SHP77 treated with DMSO at 0.1 percent for 48 hours (cell line): ENCODE measurements around the gene MRGPRF.
"Not testable (repeated sequence)": the region's sequence is repeated elsewhere in the genome, so short reads cannot be mapped to it uniquely, and the experiment has no call there.

Experiments
- DNase-seq: peaks from one replicate; lab custom pipeline; 2025; lab: John Stamatoyannopoulos, UW

The MRGPRF gene

GRCh38 chr11:68987211-68987610 lies 25.8 kb downstream of the MRGPRF start:
- DNase-seq: no peak

DNA sequence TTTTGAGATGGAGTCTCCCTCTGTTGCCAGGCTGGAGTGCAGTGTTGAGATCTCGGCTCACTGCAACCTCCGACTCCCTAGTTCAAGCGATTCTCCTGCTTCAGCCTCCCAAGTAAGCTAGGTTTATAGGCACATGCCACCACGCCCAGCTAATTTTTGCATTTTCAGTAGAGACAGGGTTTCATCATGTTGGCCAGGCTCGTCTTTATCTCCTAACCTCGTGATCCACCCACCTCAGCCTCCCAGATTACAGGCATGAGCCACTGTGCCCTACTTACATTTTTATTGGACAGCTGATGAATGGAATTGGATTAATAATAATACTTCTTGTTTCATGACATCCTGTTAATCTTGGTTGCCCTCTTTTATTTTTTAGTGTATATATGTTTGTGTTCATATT lies 29.2 kb downstream of the MRGPRF start:
- no peak for DNase-seq

GRCh38 chr11:68982134-68982533 lies 30.9 kb downstream of the MRGPRF start:
- no peak for DNase-seq

DNA sequence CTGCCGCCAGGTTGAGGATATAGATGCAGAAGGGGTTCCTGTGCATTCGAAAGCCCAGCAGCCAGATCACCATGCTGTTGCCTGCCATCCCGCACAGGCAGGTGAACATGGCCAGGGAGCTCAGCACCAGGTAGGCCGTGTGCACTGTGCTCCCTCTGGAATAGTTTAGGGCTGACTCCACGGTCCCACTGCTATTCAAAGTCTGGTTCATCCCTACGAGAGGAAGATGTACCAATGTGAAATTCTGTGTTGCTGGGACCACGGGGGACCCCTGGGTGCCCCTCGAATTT lies 32.3 kb downstream of the MRGPRF start, which contains the start of gene MRGPRD:
Gene MRGPRD, minus strand, starts transcription at position 211 of the 290 bp plus-strand sequence. Its CDS starts 0 bp downstream, at position 211.
- DNase-seq: no peak

DNA sequence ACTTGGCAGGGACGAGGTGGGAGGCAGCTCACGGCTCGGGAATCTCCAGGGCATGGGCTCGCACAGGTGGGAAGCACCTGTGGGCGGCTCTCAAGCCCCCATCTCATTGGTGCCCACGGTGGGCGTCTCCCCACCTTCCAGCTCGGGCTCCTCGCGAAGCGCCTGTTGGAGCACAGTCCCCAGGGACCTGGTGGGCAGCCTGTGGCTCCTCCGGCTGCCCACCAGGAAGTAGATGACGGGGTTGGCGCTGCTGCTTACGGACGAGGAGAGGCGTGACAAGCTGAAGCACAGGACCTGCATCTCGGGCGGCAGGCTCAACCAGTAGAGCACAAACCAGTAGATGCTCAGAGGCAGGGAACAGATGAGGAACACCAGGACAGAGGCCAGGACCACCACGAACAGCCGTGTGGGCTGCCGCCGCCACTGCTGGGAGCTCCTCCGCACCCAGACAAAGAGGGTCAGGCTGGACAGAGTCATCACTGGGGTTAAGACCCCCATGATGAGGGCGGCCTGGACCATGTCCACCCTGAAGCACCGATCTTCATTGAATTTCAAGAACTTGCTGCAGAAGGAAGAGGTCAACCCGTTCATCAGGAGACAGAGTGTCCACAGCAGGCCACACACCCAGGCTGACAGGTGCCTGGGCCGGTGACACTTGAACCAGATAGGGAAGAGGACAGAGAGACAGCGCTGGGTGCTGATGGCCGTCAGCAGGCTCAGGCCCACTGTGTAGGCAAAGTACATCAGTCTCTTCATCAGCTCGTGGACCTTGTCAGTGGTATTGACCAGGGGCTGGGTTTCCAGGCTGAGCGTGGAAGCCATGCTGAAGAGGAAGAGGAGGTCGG lies 32.9 kb downstream of the MRGPRF start:
- DNase-seq: no peak

GRCh38 chr11:68978931-68979594 lies 34.0 kb downstream of the MRGPRF start:
- no peak for DNase-seq

GRCh38 chr11:68978626-68978930 lies 34.5 kb downstream of the MRGPRF start:
- no peak for DNase-seq

- DNase-seq: no peak
These were observed 35.0 kb downstream of the MRGPRF start for GRCh38 chr11:68977781-68978625.

DNA sequence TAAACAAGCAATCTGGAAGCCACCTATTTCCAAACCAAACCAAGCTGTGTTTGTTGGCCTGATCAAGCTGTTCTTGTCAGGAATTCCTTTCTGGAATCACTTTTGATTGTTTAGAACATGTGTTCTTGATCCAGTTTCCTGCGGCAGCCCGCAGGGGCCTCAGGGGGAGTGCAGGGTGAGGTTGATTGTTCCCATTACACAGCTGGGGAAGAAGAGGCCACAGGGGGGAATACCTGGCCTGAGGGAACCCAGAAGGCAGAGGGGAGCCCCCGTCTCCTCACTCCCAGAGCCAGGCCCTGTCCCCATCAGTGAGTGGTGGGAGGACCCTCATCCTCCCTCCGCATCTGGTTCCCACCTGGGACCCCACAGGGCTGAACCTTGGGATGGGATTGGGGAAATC lies 36.5 kb downstream of the MRGPRF start:
- no peak for DNase-seq

GRCh38 chr11:68976095-68976494 lies 37.0 kb downstream of the MRGPRF start:
- no peak for DNase-seq

- DNase-seq: no peak
These were observed 38.4 kb downstream of the MRGPRF start for GRCh38 chr11:68974421-68975194.

DNA sequence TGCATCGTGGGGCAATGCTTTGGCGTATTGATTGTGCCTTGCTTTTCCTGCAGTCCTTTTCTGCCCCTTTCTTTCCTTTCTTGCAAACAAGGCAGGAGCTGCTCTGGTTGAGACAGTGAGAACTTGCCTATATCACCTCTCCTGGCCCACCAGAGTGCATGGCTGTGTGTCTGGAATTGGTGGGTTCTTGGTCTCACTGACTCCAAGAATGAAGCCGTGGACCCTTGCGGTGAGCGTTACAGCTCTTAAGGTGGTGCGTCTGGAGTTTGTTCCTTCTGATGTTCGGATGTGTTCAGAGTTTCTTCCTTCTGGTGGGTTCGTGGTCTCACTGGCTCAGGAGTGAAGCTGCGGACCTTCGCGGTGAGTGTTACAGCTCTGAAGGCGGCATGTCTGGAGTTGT lies 39.3 kb downstream of the MRGPRF start:
- DNase-seq: not testable (repeated sequence)

DNA sequence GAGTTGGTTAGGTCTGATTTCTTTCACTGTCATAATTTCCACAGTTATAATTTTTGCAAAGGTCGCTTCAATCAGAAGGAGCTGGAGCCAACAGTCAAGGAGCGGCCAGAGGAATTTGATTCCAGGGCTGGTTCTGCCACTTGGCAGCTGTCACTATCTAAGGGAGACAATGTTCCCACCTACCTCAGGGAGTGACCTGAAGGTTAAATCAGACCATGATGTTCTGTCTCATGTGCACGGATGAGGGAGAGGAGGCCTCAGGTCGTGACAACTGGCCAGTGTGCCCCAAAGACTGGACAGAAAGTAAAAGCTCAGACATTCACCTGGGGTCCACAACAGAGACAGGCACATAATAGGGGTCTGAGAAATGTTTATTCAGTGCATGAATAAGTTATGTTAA lies 39.8 kb downstream of the MRGPRF start:
- DNase-seq: no peak

DNA sequence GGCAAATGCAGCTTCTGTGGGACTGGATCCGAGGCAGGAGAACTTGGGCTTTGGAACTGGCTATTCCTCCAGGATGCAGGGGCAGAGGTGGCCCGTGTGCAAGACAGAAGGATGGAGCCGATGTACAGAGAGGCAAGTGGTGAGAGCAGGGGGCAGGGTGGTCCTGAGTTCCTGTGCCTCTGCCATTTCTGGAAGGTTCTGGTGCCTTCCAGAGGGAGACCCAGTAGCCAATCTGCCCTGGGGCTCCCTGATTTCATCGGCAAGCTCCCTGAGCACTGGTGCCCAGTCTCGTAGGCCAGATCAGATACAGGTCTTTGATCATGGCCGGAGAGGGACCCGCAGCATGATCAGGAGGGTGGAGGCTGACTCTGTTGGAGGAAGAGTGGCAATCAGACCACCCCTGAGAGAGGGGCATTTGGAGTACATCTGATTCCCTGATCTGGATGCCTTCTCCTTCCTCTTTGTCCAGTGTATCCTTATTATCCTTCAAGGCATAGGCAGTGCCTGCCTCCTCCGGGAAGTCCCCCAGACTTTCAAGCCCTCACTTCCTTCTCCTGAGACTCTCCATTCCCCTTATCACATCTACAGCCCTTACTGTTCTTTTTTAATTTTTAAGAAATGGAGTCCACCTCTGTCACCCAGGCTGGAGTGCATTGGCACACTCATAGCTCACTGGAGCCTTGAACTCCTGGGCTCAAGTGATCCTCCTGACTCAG lies 42.0 kb downstream of the MRGPRF start:
- DNase-seq: no peak

GRCh38 chr11:68969386-68969785 lies 43.7 kb downstream of the MRGPRF start:
- no peak for DNase-seq

DNA sequence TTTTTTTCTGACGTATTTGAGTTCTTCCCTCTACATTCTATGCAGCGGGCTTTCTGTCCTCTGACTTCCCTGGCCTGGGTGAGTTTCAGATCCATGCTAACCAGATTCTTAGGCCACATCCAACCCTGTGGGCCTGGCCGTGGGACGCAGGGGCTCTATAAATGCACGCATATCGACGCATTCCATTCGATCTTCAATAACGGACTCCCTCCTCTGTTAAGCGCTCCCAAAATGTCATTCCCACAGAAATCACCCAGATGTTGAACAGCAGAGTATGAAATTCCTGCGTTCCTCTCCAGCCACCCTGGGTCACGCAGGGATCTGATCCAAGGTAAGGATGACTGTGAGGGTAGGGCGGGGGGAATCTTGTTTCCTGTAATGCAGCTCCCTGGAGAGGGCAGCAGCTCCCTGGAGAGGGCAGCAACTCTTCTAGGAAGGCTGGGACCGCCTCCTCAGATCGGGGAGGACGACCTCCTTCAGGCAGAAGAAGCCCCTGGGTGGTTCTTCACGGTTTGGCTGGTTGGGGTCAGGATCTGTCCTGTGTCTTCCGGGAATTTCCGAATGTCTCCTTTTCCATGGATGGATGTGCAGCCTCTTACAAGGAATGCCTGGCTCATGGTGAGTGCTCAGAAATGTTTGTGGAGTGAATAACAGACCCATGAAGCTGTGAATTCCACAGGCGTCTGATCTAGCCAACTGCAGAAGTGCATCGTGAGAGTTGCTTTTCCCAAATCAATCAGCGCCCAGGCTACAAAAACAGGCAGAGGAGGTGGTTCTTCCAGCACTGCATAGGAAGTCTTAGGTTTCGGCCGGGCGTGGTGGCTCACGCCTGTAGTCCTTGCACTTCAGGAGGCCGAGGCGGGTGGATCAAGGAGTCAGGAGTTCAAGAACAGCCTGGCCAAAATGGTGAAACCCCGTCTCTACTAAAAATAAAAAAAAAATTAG lies 44.5 kb downstream of the MRGPRF start:
- DNase-seq: no peak

DNA sequence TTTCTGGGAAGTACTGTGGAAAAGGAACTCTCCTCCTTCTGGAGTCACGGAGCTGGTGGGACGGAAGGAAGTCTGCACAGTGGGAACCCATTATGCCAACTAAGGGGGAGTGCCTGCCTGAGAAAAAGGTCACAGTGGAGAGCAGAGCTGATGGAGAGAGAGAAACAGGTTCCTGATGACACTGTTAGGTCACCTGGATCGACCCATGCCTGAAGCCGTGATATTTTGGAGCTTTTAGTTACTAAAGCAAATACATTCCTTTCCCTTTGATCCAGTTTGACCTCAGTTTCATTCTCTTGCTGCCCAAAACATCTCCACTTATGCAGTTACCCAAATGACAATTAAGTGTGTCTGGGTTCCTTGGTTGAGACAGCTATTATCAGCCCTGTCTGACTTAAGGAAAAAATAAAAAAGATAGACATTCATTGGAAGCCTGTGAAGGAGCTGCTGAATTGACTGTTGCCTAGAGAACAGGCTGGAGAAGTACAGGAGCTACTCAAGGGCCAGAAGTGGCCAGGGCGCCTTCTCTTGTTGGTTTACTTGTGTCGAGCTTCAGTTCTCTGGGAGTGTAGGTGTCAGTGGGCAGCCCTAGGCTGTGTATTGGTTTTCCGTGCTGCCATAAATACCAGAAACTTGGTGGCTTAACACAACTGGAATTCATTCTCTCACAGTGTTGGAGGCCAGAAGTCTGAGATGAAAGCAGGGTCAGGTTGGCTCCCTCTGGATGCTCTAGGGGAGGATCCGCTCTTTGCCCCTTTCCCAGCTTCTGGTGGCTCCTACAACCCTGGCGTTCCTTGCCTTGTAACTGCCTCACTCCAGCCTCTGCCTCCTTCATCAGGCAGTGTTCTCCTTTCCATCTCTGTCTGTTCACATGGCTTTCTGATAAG lies 45.9 kb downstream of the MRGPRF start:
- DNase-seq: no peak

DNA sequence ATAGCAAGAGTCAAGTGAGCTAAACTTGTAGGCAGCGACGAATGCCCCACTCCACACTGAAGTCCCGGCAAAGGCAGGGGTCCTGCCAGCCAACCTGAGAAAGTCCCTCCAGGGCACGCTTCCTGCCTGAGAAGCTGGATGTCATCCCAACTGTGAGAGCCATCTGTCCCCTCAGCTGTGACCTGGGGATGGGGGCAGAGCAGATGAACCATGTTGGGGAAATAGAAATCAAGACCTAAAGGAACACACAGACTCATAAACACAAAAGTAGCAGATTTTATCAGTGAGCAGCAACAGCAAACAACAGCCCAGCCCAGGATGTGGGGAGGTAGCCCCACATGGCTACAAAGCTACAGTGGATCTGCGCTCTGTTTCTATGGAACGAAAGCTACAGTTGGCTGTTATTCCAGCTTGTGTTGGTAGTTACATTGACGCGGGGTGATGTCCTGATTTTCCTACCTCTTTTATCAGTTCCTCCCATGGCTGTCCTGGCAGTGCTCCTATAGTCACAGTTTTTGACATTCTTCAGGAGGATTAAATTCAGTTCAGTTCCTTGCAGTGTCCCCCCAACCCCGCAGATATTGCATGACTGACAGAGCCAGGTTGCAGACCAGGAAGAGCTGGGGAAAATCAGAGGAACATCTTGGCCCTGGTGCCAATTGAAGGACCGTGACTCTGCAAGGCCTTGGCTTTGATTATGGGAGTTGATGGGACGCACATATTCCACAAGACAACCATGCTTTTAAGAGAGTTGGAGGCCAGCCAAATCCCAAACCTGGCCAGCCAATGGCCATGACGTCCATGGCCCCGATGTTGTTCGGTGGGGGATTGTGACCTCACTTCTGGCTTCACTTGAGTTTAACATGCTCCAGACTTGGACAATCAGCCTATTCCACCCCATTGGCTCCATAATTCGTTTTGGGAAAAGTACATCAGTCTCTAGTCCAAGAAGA lies 46.9 kb downstream of the MRGPRF start:
- DNase-seq: no peak
